KMS-11 (cell line): ENCODE results near the gene PDE4D.

Source experiments
- H2AFZ ChIP-seq: fragments of 200-600 bp; sonication (generic); 2 replicates; pipeline ENCODE4 v1.6.1; 2016; ENCODE audit warnings: antibody characterized with exemption, mixed run types, low read depth
- H3K27ac ChIP-seq: fragments of 200-600 bp; sonication (generic); 2 replicates; pipeline ENCODE4 v1.6.1; 2016; ENCODE audit warnings: mild to moderate bottlenecking, mixed run types
- H3K27me3 ChIP-seq: fragments of 200-600 bp; sonication (generic); 2 replicates; pipeline ENCODE4 v1.6.1; 2017; ENCODE audit warnings: mild to moderate bottlenecking, low read depth, mixed run types, moderate library complexity; ENCODE audit not compliant: insufficient read depth
- H3K36me3 ChIP-seq: fragments of 200-600 bp; sonication (generic); 2 replicates; pipeline ENCODE4 v1.6.1; 2017; ENCODE audit warnings: mild to moderate bottlenecking, mixed run types; ENCODE audit not compliant: insufficient read depth
- H3K4me1 ChIP-seq: fragments of 200-600 bp; sonication (generic); 2 replicates; pipeline ENCODE4 v1.6.1; 2016; ENCODE audit warnings: mild to moderate bottlenecking, low read depth, mixed run types; ENCODE audit not compliant: poor library complexity, severe bottlenecking
- H3K4me2 ChIP-seq: fragments of 200-600 bp; sonication (generic); 2 replicates; pipeline ENCODE4 v1.7.0; 2016; ENCODE audit warnings: mild to moderate bottlenecking, mixed run types
- H3K4me3 ChIP-seq: fragments of 200-600 bp; sonication (generic); IDR thresholded peaks from 2 replicates; pipeline ENCODE4 v1.6.1; 2017; ENCODE audit warnings: low read depth, low read length, mixed read lengths; ENCODE audit not compliant: insufficient read depth
- H3K79me2 ChIP-seq: fragments of 200-600 bp; sonication (generic); 2 replicates; pipeline ENCODE4 v1.6.1; 2016; ENCODE audit warnings: low read depth, mixed run types; ENCODE audit not compliant: insufficient read depth
- H3K9ac ChIP-seq: fragments of 200-600 bp; sonication (generic); 2 replicates; pipeline ENCODE4 v1.6.1; 2016; ENCODE audit warnings: mild to moderate bottlenecking, mixed run types
- H4K20me1 ChIP-seq: fragments of 200-600 bp; sonication (generic); 2 replicates; pipeline ENCODE4 v1.6.1; 2016; ENCODE audit warnings: mild to moderate bottlenecking, mixed run types; ENCODE audit not compliant: insufficient read depth
- TF ChIP-seq, protein P1 (sequence below): fragments of 200-600 bp; sonication (generic); conservative IDR thresholded peaks from 2 replicates; pipeline ENCODE4 v1.6.1; 2017; ENCODE audit warnings: low read depth, mild to moderate bottlenecking, antibody characterized with exemption, low read length, moderate library complexity, mixed read lengths

The PDE4D gene

DNA sequence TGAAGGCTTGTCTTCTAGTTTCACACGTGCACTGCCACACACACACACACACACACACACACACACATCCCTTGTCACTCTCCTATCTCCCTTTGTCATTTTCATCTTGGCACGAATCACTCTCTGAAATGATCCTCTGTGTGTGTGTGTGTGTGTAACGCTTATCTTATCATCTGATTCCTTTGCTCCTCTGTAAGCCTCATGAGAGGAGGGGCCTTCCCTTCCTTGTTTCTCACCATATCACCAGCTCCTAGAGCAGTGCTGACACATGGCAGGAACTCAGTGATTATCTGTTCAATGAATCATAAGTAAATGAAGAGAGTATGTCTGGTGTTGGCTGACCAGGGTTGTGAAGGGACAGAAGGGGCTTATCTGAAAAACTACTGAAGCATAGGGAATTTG is 53.3 kb downstream of the PDE4D start:
- no peaks in the 10 kb centered on the region for H3K4me1 ChIP-seq
- no peaks in the 10 kb centered on the region for H3K79me2 ChIP-seq
- no peak overlapping the region for H3K4me2 ChIP-seq
- no peaks in the 10 kb centered on the region for H4K20me1 ChIP-seq
- TF ChIP-seq, protein P1, sequence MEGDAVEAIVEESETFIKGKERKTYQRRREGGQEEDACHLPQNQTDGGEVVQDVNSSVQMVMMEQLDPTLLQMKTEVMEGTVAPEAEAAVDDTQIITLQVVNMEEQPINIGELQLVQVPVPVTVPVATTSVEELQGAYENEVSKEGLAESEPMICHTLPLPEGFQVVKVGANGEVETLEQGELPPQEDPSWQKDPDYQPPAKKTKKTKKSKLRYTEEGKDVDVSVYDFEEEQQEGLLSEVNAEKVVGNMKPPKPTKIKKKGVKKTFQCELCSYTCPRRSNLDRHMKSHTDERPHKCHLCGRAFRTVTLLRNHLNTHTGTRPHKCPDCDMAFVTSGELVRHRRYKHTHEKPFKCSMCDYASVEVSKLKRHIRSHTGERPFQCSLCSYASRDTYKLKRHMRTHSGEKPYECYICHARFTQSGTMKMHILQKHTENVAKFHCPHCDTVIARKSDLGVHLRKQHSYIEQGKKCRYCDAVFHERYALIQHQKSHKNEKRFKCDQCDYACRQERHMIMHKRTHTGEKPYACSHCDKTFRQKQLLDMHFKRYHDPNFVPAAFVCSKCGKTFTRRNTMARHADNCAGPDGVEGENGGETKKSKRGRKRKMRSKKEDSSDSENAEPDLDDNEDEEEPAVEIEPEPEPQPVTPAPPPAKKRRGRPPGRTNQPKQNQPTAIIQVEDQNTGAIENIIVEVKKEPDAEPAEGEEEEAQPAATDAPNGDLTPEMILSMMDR: no peak
- no peak overlapping the region for H3K9ac ChIP-seq
- H3K27ac ChIP-seq: no peak overlapping the region
- H3K4me3 ChIP-seq: no peak overlapping the region
- H2AFZ ChIP-seq: no peak overlapping the region
- H3K36me3 ChIP-seq: no peaks in the 10 kb centered on the region
- H3K27me3 ChIP-seq: no peaks in the 10 kb centered on the region

DNA sequence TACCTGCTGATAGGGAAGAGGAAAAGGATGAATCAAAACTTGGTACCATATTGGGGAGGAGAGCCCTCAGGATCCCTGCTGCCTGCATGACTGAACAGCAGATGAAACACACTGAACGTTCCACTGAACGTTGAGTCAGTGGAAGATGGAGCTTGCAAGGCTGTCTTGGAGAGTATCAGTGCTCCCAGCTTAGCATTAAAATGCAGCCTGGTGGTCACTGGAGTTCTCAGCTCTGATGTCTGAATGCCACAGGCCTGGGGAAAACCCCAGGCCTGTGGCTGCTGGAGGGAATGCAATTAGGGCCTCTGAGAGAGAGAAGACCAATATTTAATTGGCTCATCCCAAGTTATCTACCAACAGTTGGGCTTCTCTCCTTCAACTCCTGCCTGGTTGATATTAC is 54.5 kb downstream of the PDE4D start:
- Histone ChIP-seq H3K36me3 (no peaks in the 10 kb centered on the region), H3K79me2 (no peaks in the 10 kb centered on the region), H3K9ac (no peak overlapping the region), H2AFZ (no peak overlapping the region), H3K4me1 (no peaks in the 10 kb centered on the region), H3K27me3 (no peaks in the 10 kb centered on the region), H3K4me3 (no peak overlapping the region), H3K4me2 (no peak overlapping the region), H4K20me1 (no peaks in the 10 kb centered on the region), H3K27ac (no peak overlapping the region)
- TF ChIP-seq, protein P1: no peak

- H3K27me3 ChIP-seq: no peaks in the 10 kb centered on the region
- H3K4me1 ChIP-seq: no peaks in the 10 kb centered on the region
- no peaks in the 10 kb centered on the region for H4K20me1 ChIP-seq
- H2AFZ ChIP-seq: no peak overlapping the region
- H3K4me3 ChIP-seq: no peak overlapping the region
- TF ChIP-seq, protein P1: no peak
- H3K4me2 ChIP-seq: no peak overlapping the region
- H3K79me2 ChIP-seq: no peaks in the 10 kb centered on the region
- H3K9ac ChIP-seq: no peak overlapping the region
- no peaks in the 10 kb centered on the region for H3K36me3 ChIP-seq
- H3K27ac ChIP-seq: no peak overlapping the region
These were observed 55.5 kb downstream of the PDE4D start for GRCh38 chr5:59838067-59838466.

GRCh38 chr5:59837071-59837470 is 56.5 kb downstream of the PDE4D start:
- H3K27ac ChIP-seq: no peak overlapping the region

More at GRCh38 chr5:59837071-59837470, 56.5 kb downstream of the PDE4D start:
- Histone ChIP-seq H3K9ac (no peak overlapping the region), H3K79me2 (no peaks in the 10 kb centered on the region), H3K4me1 (no peaks in the 10 kb centered on the region), H4K20me1 (no peaks in the 10 kb centered on the region), H3K4me3 (no peak overlapping the region), H3K27me3 (no peaks in the 10 kb centered on the region), H3K36me3 (no peaks in the 10 kb centered on the region), H3K4me2 (no peak overlapping the region), H2AFZ (no peak overlapping the region)
- TF ChIP-seq, protein P1: no peak
